HG02870 (cell line): ENCODE data around the gene PERM1.
"Not testable (repeated sequence)": the region's sequence is repeated elsewhere in the genome, so short reads cannot be mapped to it uniquely, and the experiment has no call there.

Experiments
- ATAC-seq: cut with Tn5 transposase; IDR thresholded peaks from one replicate; pipeline ENCODE4 v1.9.1; 2021; ENCODE audit warnings: mild to moderate bottlenecking, moderate library complexity; ENCODE audit not compliant: unreplicated experiment

The PERM1 gene

GRCh38 chr1:1017397-1018320, 35.8 kb upstream of the PERM1 start:
- not testable (repeated sequence) for ATAC-seq

- no peak for ATAC-seq
Measured at GRCh38 chr1:1014799-1015681, 33.1 kb upstream of the PERM1 start.

GRCh38 chr1:1013922-1014648, 32.2 kb upstream of the PERM1 start:
- no peak for ATAC-seq

- peak; percentile 91 for ATAC-seq
Measured at GRCh38 chr1:1013105-1013921, 31.4 kb upstream of the PERM1 start, which contains the start of gene ISG15. Gene ISG15 (plus strand): TSS chr1:1013497. CDS start chr1:1013574, 77 bp downstream.

- not testable (repeated sequence) for ATAC-seq
Measured at GRCh38 chr1:1012736-1013104, 30.8 kb upstream of the PERM1 start.

GRCh38 chr1:1011396-1011949, 29.6 kb upstream of the PERM1 start:
- no peak for ATAC-seq

GRCh38 chr1:1010131-1010530, 28.2 kb upstream of the PERM1 start:
- ATAC-seq, result not testable (repeated sequence)

GRCh38 chr1:1006305-1007159, 24.6 kb upstream of the PERM1 start:
- ATAC-seq, result no peak

GRCh38 chr1:1005774-1006304, 23.9 kb upstream of the PERM1 start:
- ATAC-seq, result no peak

- ATAC-seq, result no peak
Measured at GRCh38 chr1:1004780-1005697, 23.1 kb upstream of the PERM1 start.

GRCh38 chr1:1004420-1004779, 22.5 kb upstream of the PERM1 start:
- ATAC-seq, result no peak

GRCh38 chr1:1003618-1004419, 21.9 kb upstream of the PERM1 start:
- no peak for ATAC-seq

- no peak for ATAC-seq
Measured at GRCh38 chr1:1001057-1001783, 19.3 kb upstream of the PERM1 start.

GRCh38 chr1:1000357-1001056, 18.6 kb upstream of the PERM1 start:
- ATAC-seq, result no peak

GRCh38 chr1:999725-1000356, 17.9 kb upstream of the PERM1 start, which contains the start of gene HES4:
Gene HES4 (minus strand): TSS chr1:1000097. CDS start chr1:999973, 124 bp downstream.
- no peak for ATAC-seq
